Thoracic aorta (tissue), 2 donors: Measurements from ENCODE around the gene PIK3R4. TPM values are rescaled to one million over a fixed set of nuclear protein-coding genes. Genes with fewer than 3 reads are reported as not detected.

ENCODE experiments used
- ATAC-seq: fragments of 150-250 bp; one replicate; pipeline ENCODE4 v1.8.0; 2017; ENCODE audit warnings: low read depth; ENCODE audit not compliant: insufficient number of reproducible peaks, low FRiP score
- DNase-seq: peaks from one replicate; pipeline ENCODE4 v3.0.0-alpha.2; 2020; ENCODE audit warnings: low spot score
- H3K27ac ChIP-seq, 2 donors: fragments of 200-600 bp; sonication (generic); 1 replicate in 1 of 2; 2 replicates in 1 of 2; pipeline ENCODE4 v1.5.1; 2016; ENCODE audit warnings: mild to moderate bottlenecking in 2 of 2, moderate library complexity in 2 of 2
- H3K27me3 ChIP-seq: fragments of 200-600 bp; sonication (generic); replicated peaks from 2 replicates; pipeline ENCODE4 v1.6.0; 2016; ENCODE audit warnings: mild to moderate bottlenecking; ENCODE audit not compliant: insufficient read depth
- H3K36me3 ChIP-seq: fragments of 200-600 bp; sonication (generic); one replicate; pipeline ENCODE4 v1.5.1; 2016
- H3K4me1 ChIP-seq, 2 donors: fragments of 200-600 bp; sonication (generic); 1 replicate in 1 of 2; 2 replicates in 1 of 2; pipeline versions ENCODE4 v1.5.1 to v1.6.0; 2016; ENCODE audit warnings: low read depth in 2 of 2, mild to moderate bottlenecking in 1 of 2; ENCODE audit not compliant: control insufficient read depth in 1 of 2
- H3K4me3 ChIP-seq: fragments of 200-600 bp; sonication (generic); 2 replicates; pipeline ENCODE4 v1.5.1; 2016; ENCODE audit warnings: mild to moderate bottlenecking
- H3K9me3 ChIP-seq: fragments of 200-600 bp; sonication (generic); 2 replicates; pipeline ENCODE4 v1.5.1; 2016
- CTCF ChIP-seq: fragments of 200-600 bp; sonication (generic); IDR thresholded peaks from one replicate; pipeline ENCODE4 v1.5.1; 2019; ENCODE audit warnings: antibody characterized with exemption
- total RNA-seq, 2 donors: library from RNA; depleted of rRNA; stranded (reverse); fragments of >200 nt; gene quantifications; one replicate each; pipeline versions ENCODE4 v1.1.0 to v1.2.3, GENCODE V29; 2016

Gene PIK3R4
- total RNA-seq, 2 donors from 2014 or later, result 28.4 to 53.5 TPM

- H3K27me3 ChIP-seq, result no peaks in the 10 kb centered on the region
- no peaks in the 10 kb centered on the region for H3K9me3 ChIP-seq
- no peak for TF ChIP-seq CTCF
- H3K27ac ChIP-seq, result no peak overlapping the region
- H3K36me3 ChIP-seq, result no peaks in the 10 kb centered on the region
- H3K4me1 ChIP-seq, result peaks cover 0 to 22% of the 10 kb centered on the region in 2 donors
- H3K4me3 ChIP-seq, result no peak overlapping the region
- ATAC-seq (no peak), DNase-seq (no peak)
Measured at GRCh38 chr3:130658678-130659077, 88.0 kb downstream of the PIK3R4 start.

- no peak for DNase-seq
- Histone ChIP-seq H3K4me1 (peaks cover 0 to 11% of the 10 kb centered on the region in 2 donors), H3K27ac (no peak overlapping the region), H3K9me3 (no peaks in the 10 kb centered on the region), H3K27me3 (no peaks in the 10 kb centered on the region), H3K4me3 (no peak overlapping the region), H3K36me3 (no peaks in the 10 kb centered on the region)
- no peak for TF ChIP-seq CTCF
- no peak for ATAC-seq
Measured at GRCh38 chr3:130656627-130657026, 90.0 kb downstream of the PIK3R4 start.

GRCh38 chr3:130654921-130655320 lies 91.7 kb downstream of the PIK3R4 start:
- no peaks in the 10 kb centered on the region for H3K36me3 ChIP-seq

GRCh38 chr3:130654091-130654490 lies 92.5 kb downstream of the PIK3R4 start:
- TF ChIP-seq CTCF, result no peak
- H3K27ac ChIP-seq, result no peak overlapping the region
- ATAC-seq (no peak), DNase-seq (no peak)
- no peaks in the 10 kb centered on the region for H3K9me3 ChIP-seq
- no peak overlapping the region for H3K4me3 ChIP-seq
- peaks cover 0 to 11% of the 10 kb centered on the region in 2 donors for H3K4me1 ChIP-seq
- no peaks in the 10 kb centered on the region for H3K36me3 ChIP-seq
- H3K27me3 ChIP-seq, result no peaks in the 10 kb centered on the region

More at GRCh38 chr3:130654921-130655320, 91.7 kb downstream of the PIK3R4 start:
- Histone ChIP-seq H3K4me1 (peaks cover 0 to 11% of the 10 kb centered on the region in 2 donors), H3K27ac (no peak overlapping the region), H3K4me3 (no peak overlapping the region), H3K9me3 (no peaks in the 10 kb centered on the region), H3K27me3 (no peaks in the 10 kb centered on the region)
- DNase-seq (no peak), ATAC-seq (no peak)
- TF ChIP-seq CTCF, result no peak

GRCh38 chr3:130649061-130649654 lies 97.5 kb downstream of the PIK3R4 start:
- Histone ChIP-seq H3K27ac (no peak overlapping the region), H3K36me3 (no peaks in the 10 kb centered on the region), H3K4me1 (no peaks in the 10 kb centered on the region), H3K9me3 (no peaks in the 10 kb centered on the region), H3K4me3 (no peak overlapping the region), H3K27me3 (no peaks in the 10 kb centered on the region)
- TF ChIP-seq CTCF, result no peak
- ATAC-seq, result no peak
- no peak for DNase-seq
